Stomach (tissue), 4 donors: Measurements from ENCODE around the gene MAD2L2.

Experiments
- CTCF ChIP-seq, 7 experiments: fragments of 450-650 bp in 4 of 7; fragments of 200-600 bp in 3 of 7; sonication (generic) in 3 of 7; IDR thresholded peaks; one replicate each; pipeline ENCODE4 v1.5.1; 2016 to 2019; ENCODE audit warnings: antibody characterized with exemption in 7 of 7, control low read depth in 2 of 7, mild to moderate bottlenecking in 1 of 7
- POLR2A ChIP-seq, 4 donors: fragments of 450-650 bp; IDR thresholded peaks; one replicate each; pipeline ENCODE4 v1.6.1; 2016; ENCODE audit warnings: antibody characterized with exemption in 4 of 4, control low read depth in 2 of 4, mild to moderate bottlenecking in 1 of 4, moderate library complexity in 1 of 4

- TF ChIP-seq CTCF (IDR thresholded peaks at IDR 0.05) = no peak
- TF ChIP-seq POLR2A (IDR thresholded peaks at IDR 0.05) = no peak
Measured at GRCh38 chr1:11649624-11650330, 31.2 kb downstream of the MAD2L2 start.
